ENCODE measurements around the gene CD207.
"Not testable (repeated sequence)": the region's sequence is repeated elsewhere in the genome, so short reads cannot be mapped to it uniquely, and the experiment has no call there.

CD207 gene

GRCh38 chr2:70835643-70836042, at the start of gene CD207:
CD207 (minus strand) TSS chr2:70835816; CDS start chr2:70835776, 40 bp downstream.
- no peak for DNase-seq

- not testable (repeated sequence) for DNase-seq
These were observed 42.9 kb upstream of the CD207 start for GRCh38 chr2:70878543-70878942.

- DNase-seq: not testable (repeated sequence)
These were observed 40.5 kb upstream of the CD207 start for GRCh38 chr2:70876138-70876537.

- no peak for DNase-seq
These were observed 37.9 kb upstream of the CD207 start for GRCh38 chr2:70873541-70873940.

- DNase-seq: peak; percentile 53 to 85
These were observed 36.0 kb upstream of the CD207 start for GRCh38 chr2:70871398-70872211.

GRCh38 chr2:70870790-70871189, 35.2 kb upstream of the CD207 start:
- DNase-seq: no peak

GRCh38 chr2:70868970-70869369, 33.4 kb upstream of the CD207 start:
- no peak for DNase-seq

GRCh38 chr2:70861777-70862625, 26.4 kb upstream of the CD207 start:
- DNase-seq: peak; percentile 31 to 77

- no peak for DNase-seq
These were observed 20.1 kb upstream of the CD207 start for GRCh38 chr2:70855667-70856066.

- DNase-seq: no peak
These were observed 18.8 kb upstream of the CD207 start for GRCh38 chr2:70854411-70854810.

- DNase-seq: no peak
These were observed 17.2 kb upstream of the CD207 start for GRCh38 chr2:70852824-70853223.

GRCh38 chr2:70851704-70852103, 16.1 kb upstream of the CD207 start:
- DNase-seq: no peak

- DNase-seq: no peak
These were observed 15.3 kb upstream of the CD207 start for GRCh38 chr2:70850925-70851324.

- DNase-seq: no peak
These were observed 6.8 kb upstream of the CD207 start for GRCh38 chr2:70842401-70842800.

GRCh38 chr2:70837980-70838925, 2.6 kb upstream of the CD207 start:
- no peak for DNase-seq

GRCh38 chr2:70834881-70835280, 735 bp downstream of the CD207 start:
- no peak for DNase-seq

GRCh38 chr2:70834106-70834505, 1.5 kb downstream of the CD207 start:
- no peak for DNase-seq

GRCh38 chr2:70833246-70833645, 2.4 kb downstream of the CD207 start:
- no peak for DNase-seq

GRCh38 chr2:70832386-70832785, 3.2 kb downstream of the CD207 start:
- DNase-seq: no peak

- DNase-seq: no peak
These were observed 3.8 kb downstream of the CD207 start for GRCh38 chr2:70831861-70832260.

- DNase-seq: no peak
These were observed 5.2 kb downstream of the CD207 start for GRCh38 chr2:70830366-70830765.

- DNase-seq: no peak
These were observed 5.7 kb downstream of the CD207 start for GRCh38 chr2:70829916-70830315.
